SU-DHL-6 (cell line): ENCODE results near the gene PHETA1.

Experiments used
- H2AFZ ChIP-seq: fragments of 200-600 bp; sonication (generic); 2 replicates; pipeline ENCODE4 v1.6.1; 2014; ENCODE audit warnings: low read depth, mild to moderate bottlenecking, moderate library complexity, mixed read lengths, antibody characterized with exemption, low read length; ENCODE audit not compliant: severe bottlenecking
- H3F3A ChIP-seq: fragments of 200-600 bp; shearing (Covaris generic); 2 replicates; pipeline ENCODE4 v1.6.0; 2016; ENCODE audit warnings: antibody characterized with exemption, mild to moderate bottlenecking; ENCODE audit not compliant: insufficient read depth
- H3K27ac ChIP-seq: fragments of 200-600 bp; sonication (generic); 2 replicates; pipeline ENCODE4 v1.5.1; 2016; ENCODE audit warnings: low read depth, mild to moderate bottlenecking, low read length, moderate library complexity, mixed read lengths
- H3K27me3 ChIP-seq: fragments of 200-600 bp; sonication (generic), shearing (Covaris generic); 2 replicates; pipeline ENCODE4 v1.6.0; 2014; ENCODE audit warnings: mild to moderate bottlenecking, low read length
- H3K36me3 ChIP-seq: fragments of 200-600 bp; sonication (generic); 2 replicates; pipeline ENCODE4 v1.6.1; 2014; ENCODE audit warnings: mild to moderate bottlenecking, low read length, mixed read lengths
- H3K4me2 ChIP-seq: fragments of 300-600, 200-600 bp; shearing (Covaris generic), sonication (generic); 2 replicates; pipeline ENCODE4 v1.6.0; 2014; ENCODE audit warnings: low read length, low read depth, mild to moderate bottlenecking; ENCODE audit not compliant: poor library complexity, severe bottlenecking
- H3K4me3 ChIP-seq: fragments of 200-600 bp; sonication (generic); 2 replicates; pipeline ENCODE4 v1.5.1; 2014; ENCODE audit warnings: antibody characterized with exemption, low read length, mild to moderate bottlenecking, mixed read lengths; ENCODE audit not compliant: insufficient read depth, poor library complexity, severe bottlenecking
- H3K79me2 ChIP-seq: fragments of 200-600 bp; sonication (generic); 2 replicates; pipeline ENCODE4 v1.6.1; 2014; ENCODE audit warnings: mild to moderate bottlenecking, low read length, moderate library complexity; ENCODE audit not compliant: insufficient read depth
- H3K9ac ChIP-seq: fragments of 200-600 bp; sonication (generic); 2 replicates; pipeline ENCODE4 v1.7.0; 2014; ENCODE audit warnings: mild to moderate bottlenecking, low read length
- H3K9me2 ChIP-seq: fragments of 200-600 bp; sonication (generic); replicated peaks from 2 replicates; pipeline ENCODE4 v1.6.1; 2014; ENCODE audit warnings: low read length; ENCODE audit not compliant: insufficient read depth
- H3K9me3 ChIP-seq: fragments of 200-600 bp; sonication (generic); 2 replicates; pipeline ENCODE4 v1.6.1; 2014; ENCODE audit warnings: low read length, mixed read lengths; ENCODE audit not compliant: insufficient read depth
- H4K20me1 ChIP-seq: fragments of 200-600 bp; sonication (generic); 2 replicates; pipeline ENCODE4 v1.6.1; 2014; ENCODE audit warnings: low read depth, mild to moderate bottlenecking, antibody characterized with exemption, low read length, moderate library complexity, mixed read lengths
- EZH2phosphoT487 ChIP-seq: fragments of 200-600 bp; sonication (generic), shearing (Covaris generic); conservative IDR thresholded peaks from 2 replicates; pipeline ENCODE4 v1.6.1; 2018; ENCODE audit warnings: mild to moderate bottlenecking, antibody characterized with exemption, low read length, moderate library complexity, mixed read lengths
- TF ChIP-seq, protein P1 (sequence below): fragments of 200-600 bp; sonication (generic); IDR thresholded peaks from one replicate; pipeline ENCODE4 v1.5.1; 2017; ENCODE audit warnings: antibody characterized with exemption, mild to moderate bottlenecking, low read length, moderate library complexity; ENCODE audit not compliant: insufficient read depth, poor library complexity, severe bottlenecking

The PHETA1 gene

DNA sequence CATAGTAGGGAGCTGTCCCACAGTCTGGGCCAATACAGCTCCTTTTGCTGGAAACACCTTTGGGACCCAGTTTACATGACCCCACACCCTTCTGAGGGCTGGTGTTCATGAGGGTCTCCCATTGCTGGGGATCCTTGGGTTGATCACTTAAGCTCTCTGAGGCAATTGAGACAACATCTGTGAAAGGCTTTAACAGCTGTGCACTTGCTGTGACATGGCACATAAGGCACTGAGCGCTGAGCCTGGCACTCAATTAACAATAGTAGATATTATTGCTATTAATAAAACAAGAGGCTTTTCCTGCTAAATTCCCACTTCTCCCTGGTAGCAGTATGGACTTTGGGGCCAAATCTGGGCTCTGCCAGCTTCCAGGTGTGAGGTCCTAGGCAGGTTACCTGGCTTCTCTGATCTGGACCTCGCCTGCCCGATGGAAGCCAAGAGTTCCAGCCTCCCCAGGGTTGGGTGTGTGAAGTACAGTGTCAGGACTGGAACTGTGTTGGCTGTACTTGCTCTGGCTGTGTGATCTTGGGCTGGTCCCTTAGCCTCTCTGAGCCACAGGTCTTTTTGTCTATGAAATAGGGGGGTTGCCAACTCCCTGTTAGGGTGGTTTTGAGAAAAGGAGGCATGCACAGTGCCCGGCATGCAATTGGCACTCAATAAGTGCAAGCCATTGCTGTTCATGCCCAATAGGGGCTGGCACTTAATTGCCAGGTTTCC is 39.9 kb upstream of the PHETA1 start:
- Histone ChIP-seq H4K20me1 (peaks cover 9% of the 10 kb centered on the region; the same call in 1 of the 2 replicates), H3K9ac (peak overlapping the region; percentile 92; the same call in 1 of the 2 replicates), H3F3A (peaks cover 17% of the 10 kb centered on the region), H3K4me2 (peak overlapping the region; percentile 79), H3K9me3 (no peaks in the 10 kb centered on the region), H3K36me3 (no peaks in the 10 kb centered on the region), H2AFZ (no peak overlapping the region), H3K9me2 (no peaks in the 10 kb centered on the region), H3K27me3 (no peaks in the 10 kb centered on the region), H3K79me2 (peaks cover 79% of the 10 kb centered on the region), H3K4me3 (peak overlapping the region; percentile 20), H3K27ac (peak overlapping the region; percentile 81)
- TF ChIP-seq, protein P1, sequence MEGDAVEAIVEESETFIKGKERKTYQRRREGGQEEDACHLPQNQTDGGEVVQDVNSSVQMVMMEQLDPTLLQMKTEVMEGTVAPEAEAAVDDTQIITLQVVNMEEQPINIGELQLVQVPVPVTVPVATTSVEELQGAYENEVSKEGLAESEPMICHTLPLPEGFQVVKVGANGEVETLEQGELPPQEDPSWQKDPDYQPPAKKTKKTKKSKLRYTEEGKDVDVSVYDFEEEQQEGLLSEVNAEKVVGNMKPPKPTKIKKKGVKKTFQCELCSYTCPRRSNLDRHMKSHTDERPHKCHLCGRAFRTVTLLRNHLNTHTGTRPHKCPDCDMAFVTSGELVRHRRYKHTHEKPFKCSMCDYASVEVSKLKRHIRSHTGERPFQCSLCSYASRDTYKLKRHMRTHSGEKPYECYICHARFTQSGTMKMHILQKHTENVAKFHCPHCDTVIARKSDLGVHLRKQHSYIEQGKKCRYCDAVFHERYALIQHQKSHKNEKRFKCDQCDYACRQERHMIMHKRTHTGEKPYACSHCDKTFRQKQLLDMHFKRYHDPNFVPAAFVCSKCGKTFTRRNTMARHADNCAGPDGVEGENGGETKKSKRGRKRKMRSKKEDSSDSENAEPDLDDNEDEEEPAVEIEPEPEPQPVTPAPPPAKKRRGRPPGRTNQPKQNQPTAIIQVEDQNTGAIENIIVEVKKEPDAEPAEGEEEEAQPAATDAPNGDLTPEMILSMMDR: no peak
- TF ChIP-seq EZH2phosphoT487: no peak

DNA sequence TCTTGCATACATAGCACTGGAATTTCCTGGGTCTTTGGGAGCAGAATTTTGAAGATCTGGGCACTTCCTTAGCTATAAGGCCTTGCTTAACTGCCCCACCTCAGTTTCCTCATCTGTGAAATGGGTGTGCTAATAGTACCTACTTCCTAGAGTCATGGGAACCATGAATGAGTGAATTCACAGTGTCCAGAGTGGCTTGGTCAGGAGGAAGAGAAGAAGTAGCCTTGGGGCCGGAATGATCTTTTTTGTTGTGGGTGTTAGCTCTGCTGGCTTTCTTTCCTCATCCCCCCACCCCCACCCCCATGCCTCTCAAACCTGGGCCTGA is 39.2 kb upstream of the PHETA1 start:
- Histone ChIP-seq H3K9me2 (no peaks in the 10 kb centered on the region), H4K20me1 (0 out of 2 replicates have a peak, but pooled peaks cover 9% of the 10 kb centered on the region), H3K79me2 (peaks cover 71% of the 10 kb centered on the region), H3K9me3 (no peaks in the 10 kb centered on the region), H3K4me3 (no peak overlapping the region), H3K4me2 (peak overlapping the region; percentile 79), H3K36me3 (no peaks in the 10 kb centered on the region), H3K27ac (peak overlapping the region; percentile 81), H2AFZ (no peak overlapping the region), H3K27me3 (no peaks in the 10 kb centered on the region), H3F3A (peaks cover 24% of the 10 kb centered on the region), H3K9ac (peak overlapping the region; percentile 92; the same call in 1 of the 2 replicates)
- TF ChIP-seq, protein P1: no peak
- TF ChIP-seq EZH2phosphoT487: no peak

DNA sequence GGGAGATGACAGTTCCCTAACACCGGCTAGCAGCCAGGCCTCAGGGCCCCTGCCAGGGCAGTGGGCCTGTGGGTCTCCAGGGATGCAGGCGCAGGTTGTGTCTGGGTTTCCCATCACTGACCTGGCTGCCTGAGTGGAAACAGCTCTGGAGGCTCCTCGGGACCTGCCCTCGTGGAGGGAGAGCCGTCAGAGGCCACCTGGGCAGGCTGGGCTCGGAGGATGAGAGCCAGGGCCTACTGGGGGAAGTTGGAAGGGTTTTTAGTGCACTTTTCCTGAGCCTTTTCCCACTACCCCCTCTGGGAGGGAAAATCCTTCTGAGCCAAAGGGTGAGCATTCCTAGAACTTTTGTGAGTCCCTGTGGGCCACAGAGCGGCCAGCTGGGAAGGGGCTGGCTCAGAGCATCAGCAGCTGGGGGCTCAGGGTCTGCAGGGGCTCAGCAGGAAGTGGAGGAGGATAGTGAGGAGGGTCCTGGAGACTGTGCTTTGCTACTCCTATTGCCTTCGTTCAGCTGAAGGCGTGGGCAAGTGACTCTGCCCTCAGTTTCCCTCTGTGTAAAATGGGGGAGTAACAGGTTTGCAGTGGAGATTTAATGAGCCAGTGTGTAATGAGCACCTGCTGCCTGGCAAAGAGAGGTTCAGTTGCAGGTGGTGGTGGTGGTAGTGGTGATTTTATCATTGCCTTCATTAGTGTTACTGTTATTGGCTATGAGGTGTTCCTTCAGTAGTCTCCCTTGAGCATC is 38.7 kb upstream of the PHETA1 start:
- Histone ChIP-seq H3K9me2 (no peaks in the 10 kb centered on the region), H3K4me2 (peak overlapping the region; percentile 79), H3K9ac (peak overlapping the region; percentile 92), H4K20me1 (0 out of 2 replicates have a peak, but pooled peaks cover 7% of the 10 kb centered on the region), H3F3A (peaks cover 26% of the 10 kb centered on the region), H3K27me3 (no peaks in the 10 kb centered on the region), H3K27ac (peak overlapping the region; percentile 81), H3K9me3 (no peaks in the 10 kb centered on the region), H3K4me3 (peak overlapping the region; percentile 66), H2AFZ (no peak overlapping the region), H3K36me3 (no peaks in the 10 kb centered on the region), H3K79me2 (peaks cover 66% of the 10 kb centered on the region)
- TF ChIP-seq, protein P1: no peak
- no peak for TF ChIP-seq EZH2phosphoT487
